Raji (cell line): ENCODE data around the gene KYAT1.

ENCODE experiments used
- POLR2A ChIP-seq: IDR thresholded peaks from 2 replicates; pipeline ENCODE4 v1.6.1; 2011; ENCODE audit warnings: low read depth, low read length, control low read depth; ENCODE audit not compliant: insufficient read depth

KYAT1 gene

DNA sequence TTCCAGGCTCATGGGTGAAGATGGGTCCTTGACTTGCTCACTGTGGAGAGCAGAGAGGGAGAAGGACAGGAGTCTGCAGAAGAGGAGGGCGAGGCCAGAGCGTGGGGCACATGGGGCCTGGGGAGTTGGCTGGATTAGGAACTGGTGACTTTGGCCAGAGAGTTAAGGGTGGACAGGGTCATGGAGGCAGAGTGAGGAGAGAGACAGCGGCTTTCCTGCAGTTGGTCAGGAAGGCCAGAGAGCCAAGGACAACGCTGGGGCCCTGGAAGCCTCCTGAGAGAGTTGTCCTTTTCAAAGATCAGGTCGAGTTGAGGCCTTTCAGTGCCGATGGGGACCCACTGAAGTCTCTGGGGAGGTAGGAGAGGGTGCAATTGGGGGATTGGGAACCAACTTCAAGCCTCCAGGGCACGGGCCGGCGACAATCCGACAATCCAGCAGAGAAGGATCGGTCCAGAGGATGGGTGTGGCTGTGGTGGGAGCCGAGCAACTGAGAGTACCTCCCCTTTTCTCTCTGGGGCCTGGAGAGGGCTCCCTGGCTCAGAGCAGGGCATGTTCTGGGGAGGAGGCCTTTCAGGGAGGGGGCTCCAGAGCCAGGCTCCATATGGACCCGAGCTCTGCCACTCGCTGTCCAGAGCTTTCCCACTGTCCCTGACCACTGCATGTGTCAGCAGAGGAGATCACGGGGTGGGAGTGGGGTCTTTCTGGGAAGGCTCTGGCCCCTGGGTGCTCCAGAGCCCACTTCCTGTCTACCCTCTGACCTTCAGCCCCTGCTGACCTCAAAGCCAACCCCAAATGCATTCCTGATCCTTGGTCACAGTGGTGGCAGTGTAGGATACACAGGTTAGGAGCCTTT, 31.5 kb upstream of the KYAT1 start:
- TF ChIP-seq POLR2A, result no peak

DNA sequence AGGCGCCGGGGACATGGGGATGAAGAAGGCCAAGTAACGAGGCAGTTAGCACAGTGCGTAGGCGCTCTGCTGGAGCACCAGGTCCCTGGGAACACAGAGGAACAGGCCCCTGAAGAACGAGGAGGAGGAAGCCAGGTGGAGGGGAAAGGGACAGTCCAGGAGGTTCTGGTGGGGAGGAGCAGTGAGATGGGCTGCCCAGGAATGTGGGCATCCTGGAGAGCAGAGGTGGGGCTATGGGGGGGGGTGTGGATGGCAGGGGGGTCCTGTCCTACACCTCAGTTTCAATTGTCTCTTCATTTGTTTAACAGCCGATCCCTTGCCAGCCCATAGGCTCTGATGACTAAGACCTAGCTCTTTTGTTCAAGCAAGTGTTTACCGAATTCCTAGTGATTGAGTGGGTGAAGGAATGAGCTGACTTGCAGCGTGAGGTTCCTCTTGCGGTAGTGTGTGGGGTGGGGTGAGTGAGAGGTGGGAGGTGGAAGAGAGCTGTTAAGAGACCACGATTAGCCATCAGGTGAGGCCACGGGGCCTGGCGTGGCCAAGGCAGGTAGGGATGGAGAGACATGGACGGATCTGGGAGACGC, 30.6 kb upstream of the KYAT1 start:
- TF ChIP-seq POLR2A, result no peak

DNA sequence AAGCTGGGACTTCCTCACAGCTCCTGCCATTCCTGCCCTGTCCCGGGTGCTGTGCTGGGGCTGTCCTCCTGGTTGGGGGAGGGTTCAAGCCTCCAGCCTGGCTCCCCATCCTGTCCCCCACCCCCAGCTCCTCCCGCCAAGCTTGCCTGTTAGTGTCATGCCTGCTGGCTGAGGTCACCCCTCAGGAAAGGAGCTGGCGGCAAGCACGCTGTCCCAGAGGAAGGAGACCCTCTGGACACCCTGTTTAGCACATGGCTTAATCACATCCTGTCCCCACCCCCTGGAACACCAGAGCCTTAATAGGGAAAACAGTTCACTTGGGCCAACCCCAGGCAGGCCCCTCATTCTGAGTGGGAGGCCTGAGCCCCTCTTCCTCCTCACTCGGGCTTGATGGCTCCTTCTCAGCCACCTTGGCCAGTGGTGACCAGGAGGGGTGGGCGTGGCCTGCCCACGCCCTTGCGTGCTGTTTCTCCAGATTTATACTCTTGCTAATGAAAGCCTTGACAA, 29.8 kb upstream of the KYAT1 start:
- no peak for TF ChIP-seq POLR2A

GRCh38 chr9:128910906-128911305, 29.2 kb upstream of the KYAT1 start:
- no peak for TF ChIP-seq POLR2A

GRCh38 chr9:128909859-128910258, 28.1 kb upstream of the KYAT1 start:
- TF ChIP-seq POLR2A, result no peak

GRCh38 chr9:128908372-128908771, 26.6 kb upstream of the KYAT1 start:
- TF ChIP-seq POLR2A, result no peak

DNA sequence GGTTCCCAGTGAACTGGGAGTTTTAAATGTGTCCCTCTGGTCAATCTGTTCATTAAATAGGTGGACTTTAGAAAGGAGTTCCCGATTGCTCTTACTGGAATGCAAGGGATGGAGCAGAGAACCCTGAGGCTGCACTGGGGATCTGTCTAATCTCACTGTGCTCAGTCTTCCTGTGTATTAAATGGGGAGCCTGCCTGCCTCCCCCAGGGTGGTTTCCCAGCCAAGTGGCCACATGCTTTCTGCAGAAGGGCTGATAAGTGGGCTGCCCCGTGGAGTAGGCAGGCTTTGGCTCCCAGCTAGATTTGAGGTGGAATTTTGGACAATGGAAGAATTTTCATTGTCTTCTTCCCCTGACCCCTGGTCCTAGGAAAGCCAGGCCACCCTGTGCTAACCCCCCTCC, 25.0 kb upstream of the KYAT1 start:
- no peak for TF ChIP-seq POLR2A

DNA sequence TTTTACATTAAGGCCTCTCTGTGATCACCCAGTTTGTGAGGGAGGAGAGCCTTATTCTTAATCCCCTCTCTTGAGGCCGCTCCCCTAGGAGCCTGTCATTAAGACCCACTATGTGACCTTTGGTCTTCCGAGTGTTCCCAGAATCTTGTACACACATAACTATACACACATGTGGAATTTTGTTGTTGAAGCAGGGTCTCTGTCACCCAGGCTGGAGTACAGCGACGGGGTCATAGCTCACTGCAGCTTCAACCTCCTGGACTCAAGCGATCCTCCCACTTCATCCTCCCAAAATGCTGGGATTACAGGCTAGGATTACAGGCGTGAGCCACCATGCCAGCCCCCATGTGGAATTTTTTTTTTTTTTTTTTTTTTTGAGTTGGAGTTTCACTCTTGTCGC, 24.2 kb upstream of the KYAT1 start:
- no peak for TF ChIP-seq POLR2A

GRCh38 chr9:128903871-128904620, 22.3 kb upstream of the KYAT1 start:
- no peak for TF ChIP-seq POLR2A

DNA sequence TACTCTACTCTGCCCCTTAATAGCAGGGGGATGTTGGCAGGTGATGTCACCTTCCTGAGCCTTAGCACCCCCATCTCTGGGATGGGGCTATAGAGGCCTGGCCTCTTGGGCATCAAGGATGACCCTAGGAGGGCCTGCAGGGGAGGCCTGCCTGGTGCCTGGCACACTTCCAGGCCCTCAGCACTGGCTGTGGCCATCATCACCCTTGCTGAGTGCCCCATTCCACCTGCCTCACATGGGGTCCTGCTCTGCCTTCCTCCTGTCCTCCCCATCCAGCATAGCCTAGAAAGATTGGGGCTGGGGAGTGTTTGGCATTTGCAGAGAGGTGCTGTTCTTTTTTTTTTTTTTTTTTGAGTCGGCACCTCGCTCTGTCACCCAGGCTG, 21.3 kb upstream of the KYAT1 start:
- no peak for TF ChIP-seq POLR2A

DNA sequence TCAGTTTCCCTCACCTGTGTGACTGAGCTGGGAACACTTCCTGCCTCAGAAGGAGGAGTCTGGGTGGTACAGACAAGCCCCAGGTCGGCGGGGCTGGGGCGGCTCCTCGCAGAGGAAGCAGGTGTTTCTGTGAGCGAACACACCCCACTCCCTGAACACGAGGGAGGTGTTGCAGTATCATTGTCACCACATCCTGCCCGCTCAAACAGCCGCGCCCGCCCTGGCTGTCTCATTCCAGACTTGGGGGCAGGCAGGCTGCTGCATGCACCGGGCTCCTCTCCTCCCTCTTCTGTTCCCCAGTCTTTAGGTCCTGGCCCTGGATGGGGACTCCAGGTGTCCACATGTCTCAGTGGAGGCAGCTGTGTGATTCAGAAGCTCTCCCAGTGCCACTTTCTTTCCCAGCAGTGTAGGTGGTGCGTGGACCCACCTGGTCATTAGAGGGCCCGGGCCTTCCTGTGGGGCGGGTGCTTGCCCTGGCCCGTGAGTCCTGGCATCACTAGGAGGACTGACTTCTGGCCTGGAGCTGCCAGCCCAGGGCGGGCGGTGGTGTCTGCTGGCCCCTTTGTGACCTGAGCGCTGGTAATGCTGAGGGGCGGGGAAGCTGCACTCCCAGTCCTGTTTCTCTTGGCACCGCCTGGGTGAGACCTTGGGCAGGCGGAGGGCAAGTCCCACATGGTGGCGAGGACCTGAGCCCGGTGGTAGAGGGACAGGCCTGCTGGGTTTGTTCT, 20.8 kb upstream of the KYAT1 start:
- no peak for TF ChIP-seq POLR2A

DNA sequence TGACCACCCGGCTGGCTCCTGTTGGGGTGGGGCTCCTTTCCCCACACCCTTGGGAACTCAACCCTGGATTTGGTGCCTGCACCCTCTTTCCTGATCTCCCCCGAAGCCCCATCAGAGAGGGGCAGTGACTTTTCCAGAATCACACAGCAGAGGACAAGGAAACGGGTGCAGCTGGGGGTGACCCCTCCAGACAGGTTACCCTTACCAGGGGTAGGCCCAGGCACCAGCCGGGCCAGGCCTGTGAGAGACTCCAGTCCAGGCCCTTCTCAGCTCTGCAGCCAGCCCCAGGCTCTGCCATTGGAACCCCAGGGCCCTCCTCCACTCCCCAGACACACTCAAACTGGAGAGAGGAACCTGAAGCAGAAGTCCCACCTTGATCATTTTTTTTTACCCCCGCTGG, 20.1 kb upstream of the KYAT1 start:
- no peak for TF ChIP-seq POLR2A

DNA sequence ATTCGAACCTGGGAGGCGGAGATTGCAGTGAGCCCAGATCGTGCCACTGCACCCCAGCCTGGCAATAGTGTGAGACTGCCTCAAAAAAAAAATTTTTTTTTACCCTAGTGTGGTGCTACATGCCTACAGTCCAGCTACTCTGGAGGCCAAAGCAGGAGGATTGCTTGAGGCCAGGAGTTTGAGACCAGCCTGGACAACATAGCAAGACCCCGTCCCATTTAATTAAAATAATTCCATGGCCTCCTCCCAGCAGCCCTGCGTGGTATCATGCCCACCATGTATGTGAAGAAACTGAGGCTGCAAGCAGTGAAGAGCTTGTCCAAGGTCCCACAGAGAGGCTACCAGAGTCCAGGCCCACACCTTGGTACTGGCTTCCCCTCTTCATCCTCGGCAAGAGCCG, 19.6 kb upstream of the KYAT1 start:
- no peak for TF ChIP-seq POLR2A

DNA sequence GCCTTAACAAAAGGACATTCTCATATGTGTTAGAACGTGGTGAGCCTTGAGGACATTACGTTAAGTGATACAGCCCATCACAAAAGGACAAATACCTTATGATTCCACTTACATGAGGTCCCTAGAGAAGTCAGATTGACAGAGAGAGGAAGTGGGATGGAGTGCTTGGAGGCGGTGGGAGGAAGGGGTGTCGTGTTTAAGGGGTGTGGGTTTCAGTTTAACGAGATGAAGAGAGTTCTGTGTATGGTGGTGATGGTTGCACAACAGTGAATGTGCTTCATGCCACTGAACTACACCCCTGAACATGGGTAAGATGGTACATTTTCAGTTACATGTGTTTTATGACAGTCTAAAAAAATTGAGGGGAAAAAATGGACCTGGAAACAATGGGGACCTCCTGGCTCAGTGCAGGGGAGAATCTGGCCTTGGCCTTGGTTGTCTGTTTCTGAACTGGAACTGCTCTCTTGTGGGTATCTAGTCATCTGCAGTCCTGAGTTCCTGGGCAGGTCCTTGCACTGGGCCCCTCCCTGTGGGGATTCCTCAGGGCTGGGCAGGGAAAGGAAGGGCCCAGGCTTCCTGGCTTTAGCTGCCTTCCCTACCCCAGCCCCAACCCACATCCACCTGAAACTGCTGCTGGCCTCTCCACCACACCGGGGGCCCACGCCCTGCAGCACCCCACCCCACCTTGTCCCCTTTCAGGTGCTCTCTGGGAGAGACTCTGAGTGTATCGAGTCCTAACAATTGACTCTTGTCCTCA, 18.0 kb upstream of the KYAT1 start:
- no peak for TF ChIP-seq POLR2A
